ENCODE measurements around the gene ZNF597.
"Not testable (repeated sequence)": the region's sequence is repeated elsewhere in the genome, so short reads cannot be mapped to it uniquely, and the experiment has no call there.

ZNF597 gene

GRCh38 chr16:3474870-3475269 is 31.6 kb upstream of the ZNF597 start:
- Histone ChIP-seq H3K4me1 (ENCODE audit: control insufficient read depth in 1 of 2, insufficient read depth in 2 of 2, low read length in 2 of 2) (peaks cover 7 to 12% of the 10 kb centered on the region in 2 donors), H3K36me3 (ENCODE audit: control insufficient read depth in 1 of 2, insufficient read depth in 2 of 2, low read length in 2 of 2) (peaks cover 16 to 40% of the 10 kb centered on the region in 2 donors)
- H3K27ac ChIP-seq (ENCODE audit: low read depth, low read length); H3K9me3 ChIP-seq (ENCODE audit: control insufficient read depth in 1 of 2, low read length in 2 of 2); H3K27me3 ChIP-seq (ENCODE audit: control insufficient read depth in 1 of 2, insufficient read depth in 2 of 2, low read length in 2 of 2); H3K9ac ChIP-seq (ENCODE audit: low read depth in 1 of 2, low read length in 2 of 2); H3K4me3 ChIP-seq (ENCODE audit: low read depth in 1 of 2, low read length in 2 of 2): not testable (repeated sequence)

GRCh38 chr16:3474136-3474779 is 31.0 kb upstream of the ZNF597 start:
- H3K27ac ChIP-seq (ENCODE audit: low read depth, low read length), result no peak overlapping the region
- H3K36me3 ChIP-seq (ENCODE audit: control insufficient read depth in 1 of 2, insufficient read depth in 2 of 2, low read length in 2 of 2), result peaks cover 10 to 40% of the 10 kb centered on the region in 2 donors
- H3K4me3 ChIP-seq (ENCODE audit: low read depth in 1 of 2, low read length in 2 of 2), result no peak overlapping the region
- no peak overlapping the region for H3K9ac ChIP-seq (ENCODE audit: low read depth in 1 of 2, low read length in 2 of 2)
- H3K9me3 ChIP-seq (ENCODE audit: control insufficient read depth in 1 of 2, low read length in 2 of 2), result no peaks in the 10 kb centered on the region
- H3K4me1 ChIP-seq (ENCODE audit: control insufficient read depth in 1 of 2, insufficient read depth in 2 of 2, low read length in 2 of 2), result peaks cover 7 to 12% of the 10 kb centered on the region in 2 donors
- no peaks in the 10 kb centered on the region for H3K27me3 ChIP-seq (ENCODE audit: control insufficient read depth in 1 of 2, insufficient read depth in 2 of 2, low read length in 2 of 2)

GRCh38 chr16:3473596-3473943 is 30.3 kb upstream of the ZNF597 start:
- peaks cover 7 to 38% of the 10 kb centered on the region in 2 donors for H3K36me3 ChIP-seq (ENCODE audit: control insufficient read depth in 1 of 2, insufficient read depth in 2 of 2, low read length in 2 of 2)
- H3K27me3 ChIP-seq (ENCODE audit: control insufficient read depth in 1 of 2, insufficient read depth in 2 of 2, low read length in 2 of 2); H3K9ac ChIP-seq (ENCODE audit: low read depth in 1 of 2, low read length in 2 of 2); H3K4me3 ChIP-seq (ENCODE audit: low read depth in 1 of 2, low read length in 2 of 2); H3K27ac ChIP-seq (ENCODE audit: low read depth, low read length); H3K9me3 ChIP-seq (ENCODE audit: control insufficient read depth in 1 of 2, low read length in 2 of 2): not testable (repeated sequence)
- peaks cover 7 to 12% of the 10 kb centered on the region in 2 donors for H3K4me1 ChIP-seq (ENCODE audit: control insufficient read depth in 1 of 2, insufficient read depth in 2 of 2, low read length in 2 of 2)

GRCh38 chr16:3472878-3473595 is 29.7 kb upstream of the ZNF597 start:
- peaks cover 7 to 12% of the 10 kb centered on the region in 2 donors for H3K4me1 ChIP-seq (ENCODE audit: control insufficient read depth in 1 of 2, insufficient read depth in 2 of 2, low read length in 2 of 2)

GRCh38 chr16:3471518-3472176 is 28.3 kb upstream of the ZNF597 start:
- Histone ChIP-seq H3K27ac (ENCODE audit: low read depth, low read length) (no peak overlapping the region), H3K4me3 (ENCODE audit: low read depth in 1 of 2, low read length in 2 of 2) (no peak overlapping the region), H3K36me3 (ENCODE audit: control insufficient read depth in 1 of 2, insufficient read depth in 2 of 2, low read length in 2 of 2) (peaks cover 4 to 37% of the 10 kb centered on the region in 2 donors), H3K9ac (ENCODE audit: low read depth in 1 of 2, low read length in 2 of 2) (no peak overlapping the region), H3K9me3 (ENCODE audit: control insufficient read depth in 1 of 2, low read length in 2 of 2) (no peaks in the 10 kb centered on the region), H3K4me1 (ENCODE audit: control insufficient read depth in 1 of 2, insufficient read depth in 2 of 2, low read length in 2 of 2) (peaks cover 7 to 12% of the 10 kb centered on the region in 2 donors), H3K27me3 (ENCODE audit: control insufficient read depth in 1 of 2, insufficient read depth in 2 of 2, low read length in 2 of 2) (no peaks in the 10 kb centered on the region)

More at GRCh38 chr16:3472878-3473595, 29.7 kb upstream of the ZNF597 start:
- Histone ChIP-seq H3K9ac (ENCODE audit: low read depth in 1 of 2, low read length in 2 of 2) (no peak overlapping the region), H3K27me3 (ENCODE audit: control insufficient read depth in 1 of 2, insufficient read depth in 2 of 2, low read length in 2 of 2) (no peaks in the 10 kb centered on the region), H3K36me3 (ENCODE audit: control insufficient read depth in 1 of 2, insufficient read depth in 2 of 2, low read length in 2 of 2) (peaks cover 7 to 32% of the 10 kb centered on the region in 2 donors), H3K4me3 (ENCODE audit: low read depth in 1 of 2, low read length in 2 of 2) (no peak overlapping the region), H3K27ac (ENCODE audit: low read depth, low read length) (no peak overlapping the region), H3K9me3 (ENCODE audit: control insufficient read depth in 1 of 2, low read length in 2 of 2) (no peaks in the 10 kb centered on the region)

GRCh38 chr16:3470723-3471122 is 27.4 kb upstream of the ZNF597 start:
- Histone ChIP-seq H3K27me3 (ENCODE audit: control insufficient read depth in 1 of 2, insufficient read depth in 2 of 2, low read length in 2 of 2) (no peaks in the 10 kb centered on the region), H3K27ac (ENCODE audit: low read depth, low read length) (no peak overlapping the region), H3K36me3 (ENCODE audit: control insufficient read depth in 1 of 2, insufficient read depth in 2 of 2, low read length in 2 of 2) (peaks cover 4 to 42% of the 10 kb centered on the region in 2 donors), H3K4me3 (ENCODE audit: low read depth in 1 of 2, low read length in 2 of 2) (no peak overlapping the region), H3K9ac (ENCODE audit: low read depth in 1 of 2, low read length in 2 of 2) (no peak overlapping the region), H3K4me1 (ENCODE audit: control insufficient read depth in 1 of 2, insufficient read depth in 2 of 2, low read length in 2 of 2) (peaks cover 7% of the 10 kb centered on the region in 2 donors), H3K9me3 (ENCODE audit: control insufficient read depth in 1 of 2, low read length in 2 of 2) (no peaks in the 10 kb centered on the region)

- no peak overlapping the region for H3K27ac ChIP-seq (ENCODE audit: low read depth, low read length)
- peaks cover 4 to 7% of the 10 kb centered on the region in 2 donors for H3K4me1 ChIP-seq (ENCODE audit: control insufficient read depth in 1 of 2, insufficient read depth in 2 of 2, low read length in 2 of 2)
- peaks cover 4 to 48% of the 10 kb centered on the region in 2 donors for H3K36me3 ChIP-seq (ENCODE audit: control insufficient read depth in 1 of 2, insufficient read depth in 2 of 2, low read length in 2 of 2)
- no peak overlapping the region for H3K9ac ChIP-seq (ENCODE audit: low read depth in 1 of 2, low read length in 2 of 2)
- no peaks in the 10 kb centered on the region for H3K27me3 ChIP-seq (ENCODE audit: control insufficient read depth in 1 of 2, insufficient read depth in 2 of 2, low read length in 2 of 2)
- no peak overlapping the region for H3K4me3 ChIP-seq (ENCODE audit: low read depth in 1 of 2, low read length in 2 of 2)
- no peaks in the 10 kb centered on the region for H3K9me3 ChIP-seq (ENCODE audit: control insufficient read depth in 1 of 2, low read length in 2 of 2)
Observed at GRCh38 chr16:3469736-3470135, 26.4 kb upstream of the ZNF597 start.

- Histone ChIP-seq H3K9me3 (ENCODE audit: control insufficient read depth in 1 of 2, low read length in 2 of 2) (no peaks in the 10 kb centered on the region), H3K4me3 (ENCODE audit: low read depth in 1 of 2, low read length in 2 of 2) (no peak overlapping the region), H3K9ac (ENCODE audit: low read depth in 1 of 2, low read length in 2 of 2) (no peak overlapping the region), H3K27ac (ENCODE audit: low read depth, low read length) (no peak overlapping the region), H3K4me1 (ENCODE audit: control insufficient read depth in 1 of 2, insufficient read depth in 2 of 2, low read length in 2 of 2) (peaks cover 3 to 7% of the 10 kb centered on the region in 2 donors), H3K36me3 (ENCODE audit: control insufficient read depth in 1 of 2, insufficient read depth in 2 of 2, low read length in 2 of 2) (peaks cover 4 to 48% of the 10 kb centered on the region in 2 donors), H3K27me3 (ENCODE audit: control insufficient read depth in 1 of 2, insufficient read depth in 2 of 2, low read length in 2 of 2) (no peaks in the 10 kb centered on the region)
Observed at GRCh38 chr16:3468501-3468900, 25.2 kb upstream of the ZNF597 start.

GRCh38 chr16:3467921-3468320 is 24.6 kb upstream of the ZNF597 start:
- H3K27ac ChIP-seq (ENCODE audit: low read depth, low read length), result no peak overlapping the region

GRCh38 chr16:3467182-3467581 is 23.9 kb upstream of the ZNF597 start:
- peaks cover 7 to 8% of the 10 kb centered on the region in 2 donors for H3K4me1 ChIP-seq (ENCODE audit: control insufficient read depth in 1 of 2, insufficient read depth in 2 of 2, low read length in 2 of 2)
- H3K9ac ChIP-seq (ENCODE audit: low read depth in 1 of 2, low read length in 2 of 2), result no peak overlapping the region
- no peak overlapping the region for H3K4me3 ChIP-seq (ENCODE audit: low read depth in 1 of 2, low read length in 2 of 2)
- H3K27me3 ChIP-seq (ENCODE audit: control insufficient read depth in 1 of 2, insufficient read depth in 2 of 2, low read length in 2 of 2), result no peaks in the 10 kb centered on the region
- peaks cover 4 to 38% of the 10 kb centered on the region in 2 donors for H3K36me3 ChIP-seq (ENCODE audit: control insufficient read depth in 1 of 2, insufficient read depth in 2 of 2, low read length in 2 of 2)
- no peak overlapping the region for H3K27ac ChIP-seq (ENCODE audit: low read depth, low read length)
- H3K9me3 ChIP-seq (ENCODE audit: control insufficient read depth in 1 of 2, low read length in 2 of 2), result no peaks in the 10 kb centered on the region

More at GRCh38 chr16:3467921-3468320, 24.6 kb upstream of the ZNF597 start:
- H3K36me3 ChIP-seq (ENCODE audit: control insufficient read depth in 1 of 2, insufficient read depth in 2 of 2, low read length in 2 of 2), result peaks cover 4 to 44% of the 10 kb centered on the region in 2 donors
- no peak overlapping the region for H3K9ac ChIP-seq (ENCODE audit: low read depth in 1 of 2, low read length in 2 of 2)
- H3K4me1 ChIP-seq (ENCODE audit: control insufficient read depth in 1 of 2, insufficient read depth in 2 of 2, low read length in 2 of 2), result peaks cover 3 to 7% of the 10 kb centered on the region in 2 donors
- no peaks in the 10 kb centered on the region for H3K9me3 ChIP-seq (ENCODE audit: control insufficient read depth in 1 of 2, low read length in 2 of 2)
- no peaks in the 10 kb centered on the region for H3K27me3 ChIP-seq (ENCODE audit: control insufficient read depth in 1 of 2, insufficient read depth in 2 of 2, low read length in 2 of 2)
- H3K4me3 ChIP-seq (ENCODE audit: low read depth in 1 of 2, low read length in 2 of 2), result no peak overlapping the region

Measured in duodenal mucosa (tissue), 2 donors.